Brain microvascular endothelial cell (primary cell): ENCODE measurements around the gene RAB3GAP2.

Experiments used
- DNase-seq: peaks from one replicate; pipeline ENCODE4 v3.0.0-alpha.2; 2020
- H3K27ac ChIP-seq: fragments of 250-450 bp; sonication (Bioruptor Pico); 2 replicates; pipeline ENCODE4 v1.5.1; 2020; ENCODE audit warnings: mild to moderate bottlenecking, moderate library complexity
- H3K27me3 ChIP-seq: fragments of 250-450 bp; sonication (Bioruptor Pico); replicated peaks from 2 replicates; pipeline ENCODE4 v1.5.1; 2020; ENCODE audit warnings: mild to moderate bottlenecking
- H3K36me3 ChIP-seq: fragments of 250-450 bp; sonication (Bioruptor Pico); replicated peaks from 2 replicates; pipeline ENCODE4 v1.5.1; 2020; ENCODE audit warnings: mild to moderate bottlenecking
- H3K4me3 ChIP-seq: 2 replicates; pipeline ENCODE4 v1.5.1; 2011; ENCODE audit warnings: low read depth, mild to moderate bottlenecking, control low read depth, low read length, moderate library complexity
- in situ Hi-C: cut with HindIII; loops from 2 replicates; pipeline ENCODE4 v1.10.0; 2017; ENCODE audit warnings: low sequenced_read_pairs, low pct_ligation_motif_present
- TF ChIP-seq, protein P1 (sequence below): IDR thresholded peaks from 2 replicates; pipeline ENCODE4 v1.5.1; 2011; ENCODE audit warnings: low read depth, mild to moderate bottlenecking, moderate library complexity, low read length, control low read depth, inconsistent platforms; ENCODE audit errors: missing control alignments

RAB3GAP2 gene, protein sequence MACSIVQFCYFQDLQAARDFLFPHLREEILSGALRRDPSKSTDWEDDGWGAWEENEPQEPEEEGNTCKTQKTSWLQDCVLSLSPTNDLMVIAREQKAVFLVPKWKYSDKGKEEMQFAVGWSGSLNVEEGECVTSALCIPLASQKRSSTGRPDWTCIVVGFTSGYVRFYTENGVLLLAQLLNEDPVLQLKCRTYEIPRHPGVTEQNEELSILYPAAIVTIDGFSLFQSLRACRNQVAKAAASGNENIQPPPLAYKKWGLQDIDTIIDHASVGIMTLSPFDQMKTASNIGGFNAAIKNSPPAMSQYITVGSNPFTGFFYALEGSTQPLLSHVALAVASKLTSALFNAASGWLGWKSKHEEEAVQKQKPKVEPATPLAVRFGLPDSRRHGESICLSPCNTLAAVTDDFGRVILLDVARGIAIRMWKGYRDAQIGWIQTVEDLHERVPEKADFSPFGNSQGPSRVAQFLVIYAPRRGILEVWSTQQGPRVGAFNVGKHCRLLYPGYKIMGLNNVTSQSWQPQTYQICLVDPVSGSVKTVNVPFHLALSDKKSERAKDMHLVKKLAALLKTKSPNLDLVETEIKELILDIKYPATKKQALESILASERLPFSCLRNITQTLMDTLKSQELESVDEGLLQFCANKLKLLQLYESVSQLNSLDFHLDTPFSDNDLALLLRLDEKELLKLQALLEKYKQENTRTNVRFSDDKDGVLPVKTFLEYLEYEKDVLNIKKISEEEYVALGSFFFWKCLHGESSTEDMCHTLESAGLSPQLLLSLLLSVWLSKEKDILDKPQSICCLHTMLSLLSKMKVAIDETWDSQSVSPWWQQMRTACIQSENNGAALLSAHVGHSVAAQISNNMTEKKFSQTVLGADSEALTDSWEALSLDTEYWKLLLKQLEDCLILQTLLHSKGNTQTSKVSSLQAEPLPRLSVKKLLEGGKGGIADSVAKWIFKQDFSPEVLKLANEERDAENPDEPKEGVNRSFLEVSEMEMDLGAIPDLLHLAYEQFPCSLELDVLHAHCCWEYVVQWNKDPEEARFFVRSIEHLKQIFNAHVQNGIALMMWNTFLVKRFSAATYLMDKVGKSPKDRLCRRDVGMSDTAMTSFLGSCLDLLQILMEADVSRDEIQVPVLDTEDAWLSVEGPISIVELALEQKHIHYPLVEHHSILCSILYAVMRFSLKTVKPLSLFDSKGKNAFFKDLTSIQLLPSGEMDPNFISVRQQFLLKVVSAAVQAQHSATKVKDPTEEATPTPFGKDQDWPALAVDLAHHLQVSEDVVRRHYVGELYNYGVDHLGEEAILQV (N-terminal part only)

DNA sequence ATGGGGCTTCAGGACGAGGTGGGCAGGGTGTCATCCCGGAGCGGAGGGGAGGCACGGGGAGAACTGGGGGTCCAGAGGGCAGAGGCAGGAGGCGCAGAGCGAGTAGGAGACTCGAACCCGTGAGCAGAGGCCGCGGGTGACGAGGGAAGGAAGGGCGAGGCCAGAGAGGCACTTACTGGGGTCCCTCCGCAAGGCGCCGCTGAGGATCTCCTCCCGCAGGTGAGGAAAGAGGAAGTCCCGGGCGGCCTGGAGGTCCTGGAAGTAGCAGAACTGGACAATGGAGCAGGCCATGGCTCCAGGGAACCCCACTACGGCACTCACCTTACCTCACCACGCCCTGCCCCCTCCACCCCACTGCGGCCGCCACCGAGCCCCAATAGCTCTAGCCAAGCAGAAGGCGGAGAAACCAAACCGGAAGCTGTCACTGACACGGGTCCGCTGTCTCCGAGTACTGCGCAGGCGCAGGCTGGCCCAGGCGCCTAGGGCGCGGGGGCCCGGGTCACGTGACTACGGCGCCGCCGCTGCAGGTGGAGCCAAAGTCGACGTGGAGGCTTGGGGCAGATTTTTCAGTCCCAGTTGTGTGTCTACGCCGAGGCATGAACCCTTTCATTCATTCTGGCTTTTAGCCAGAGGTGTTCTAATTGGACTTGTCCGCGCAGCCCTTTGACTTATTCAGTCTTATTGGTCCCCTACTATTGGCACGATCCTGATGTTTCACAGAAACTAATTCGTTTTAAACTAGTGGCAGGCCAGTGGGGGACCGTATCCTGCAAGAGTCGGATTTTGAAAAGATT, at the start of gene RAB3GAP2:
TSS of gene RAB3GAP2 (minus strand) at position 407 of the 794 bp plus-strand sequence. CDS start at position 291, 116 bp downstream.
- TF ChIP-seq, protein P1, sequence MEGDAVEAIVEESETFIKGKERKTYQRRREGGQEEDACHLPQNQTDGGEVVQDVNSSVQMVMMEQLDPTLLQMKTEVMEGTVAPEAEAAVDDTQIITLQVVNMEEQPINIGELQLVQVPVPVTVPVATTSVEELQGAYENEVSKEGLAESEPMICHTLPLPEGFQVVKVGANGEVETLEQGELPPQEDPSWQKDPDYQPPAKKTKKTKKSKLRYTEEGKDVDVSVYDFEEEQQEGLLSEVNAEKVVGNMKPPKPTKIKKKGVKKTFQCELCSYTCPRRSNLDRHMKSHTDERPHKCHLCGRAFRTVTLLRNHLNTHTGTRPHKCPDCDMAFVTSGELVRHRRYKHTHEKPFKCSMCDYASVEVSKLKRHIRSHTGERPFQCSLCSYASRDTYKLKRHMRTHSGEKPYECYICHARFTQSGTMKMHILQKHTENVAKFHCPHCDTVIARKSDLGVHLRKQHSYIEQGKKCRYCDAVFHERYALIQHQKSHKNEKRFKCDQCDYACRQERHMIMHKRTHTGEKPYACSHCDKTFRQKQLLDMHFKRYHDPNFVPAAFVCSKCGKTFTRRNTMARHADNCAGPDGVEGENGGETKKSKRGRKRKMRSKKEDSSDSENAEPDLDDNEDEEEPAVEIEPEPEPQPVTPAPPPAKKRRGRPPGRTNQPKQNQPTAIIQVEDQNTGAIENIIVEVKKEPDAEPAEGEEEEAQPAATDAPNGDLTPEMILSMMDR: no peak
- Histone ChIP-seq H3K27me3 (no peaks in the 10 kb centered on the region), H3K36me3 (no peaks in the 10 kb centered on the region), H3K27ac (peak within 1 kb of the TSS; percentile 91), H3K4me3 (peak within 1 kb of the TSS; percentile 97)
- in situ Hi-C loops: no loop called here
- DNase-seq: peak; percentile 92

DNA sequence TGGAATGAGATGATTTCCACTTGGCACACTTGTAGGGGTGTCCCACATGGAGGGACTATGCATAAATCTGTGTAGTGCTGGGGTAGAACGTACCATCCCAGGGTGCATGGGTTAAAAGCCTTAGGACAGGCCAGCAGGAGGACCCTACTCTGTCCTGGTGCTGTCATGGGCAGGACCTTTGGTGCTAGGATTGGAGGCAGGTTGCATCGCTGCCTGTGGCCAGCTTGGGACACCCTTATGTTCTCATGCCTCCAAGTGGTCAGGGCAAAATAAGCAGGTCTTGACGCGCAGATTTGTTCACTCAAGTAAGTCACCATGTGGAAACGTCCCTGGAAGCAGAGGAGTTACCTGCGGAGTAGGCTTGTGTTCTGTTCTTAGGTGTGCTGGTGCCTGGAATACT, 49.5 kb upstream of the RAB3GAP2 start:
- TF ChIP-seq, protein P1: no peak
- Histone ChIP-seq H3K4me3 (no peak overlapping the region), H3K27me3 (no peaks in the 10 kb centered on the region), H3K36me3 (no peaks in the 10 kb centered on the region), H3K27ac (no peak overlapping the region)
- in situ Hi-C loops: no loop called here
- DNase-seq: no peak

DNA sequence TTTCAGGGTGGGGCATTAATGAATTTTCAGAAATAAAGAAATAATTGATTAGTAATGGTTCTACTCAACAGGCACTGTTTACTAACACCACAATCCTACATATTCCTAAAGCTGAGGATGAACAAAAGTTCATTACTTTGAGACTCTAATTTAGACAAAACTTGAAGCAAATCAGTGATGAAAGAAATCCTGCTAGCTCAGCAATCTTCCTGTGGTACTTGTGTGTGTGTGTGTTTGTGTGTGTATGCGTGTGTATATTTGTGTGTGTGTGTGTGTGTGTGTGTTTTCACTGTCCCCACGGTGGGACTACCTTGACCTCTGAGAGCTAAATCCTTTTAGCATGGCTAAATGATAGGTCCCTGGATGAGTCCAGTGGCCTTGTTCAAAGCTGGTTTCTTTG, 48.5 kb upstream of the RAB3GAP2 start:
- no peak overlapping the region for H3K4me3 ChIP-seq
- H3K27ac ChIP-seq: no peak overlapping the region
- TF ChIP-seq, protein P1: no peak
- in situ Hi-C loops: no loop called here
- H3K27me3 ChIP-seq: no peaks in the 10 kb centered on the region
- no peaks in the 10 kb centered on the region for H3K36me3 ChIP-seq
- no peak for DNase-seq

DNA sequence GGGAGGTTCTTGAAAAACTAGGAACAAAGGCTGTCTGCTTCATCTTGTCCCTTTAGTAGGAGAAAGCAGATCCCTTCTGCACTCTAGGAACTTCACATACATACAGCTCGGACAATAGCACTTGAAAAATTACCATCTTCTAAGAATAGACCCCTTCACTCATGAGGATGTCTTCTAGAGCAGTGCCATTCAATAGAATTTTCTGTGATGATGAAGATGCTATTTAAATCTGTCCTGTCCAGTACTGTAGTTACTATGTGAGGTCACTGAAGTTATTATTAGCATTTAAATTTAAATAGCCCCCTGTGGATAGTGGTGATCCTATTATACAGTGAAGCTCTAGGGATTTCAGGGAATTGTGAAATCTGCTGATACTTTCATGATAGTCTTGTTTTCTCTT, 46.4 kb upstream of the RAB3GAP2 start:
- Histone ChIP-seq H3K27ac (no peak overlapping the region), H3K36me3 (no peaks in the 10 kb centered on the region), H3K27me3 (no peaks in the 10 kb centered on the region), H3K4me3 (no peak overlapping the region)
- no peak for DNase-seq
- TF ChIP-seq, protein P1: no peak
- in situ Hi-C loops: no loop called here

DNA sequence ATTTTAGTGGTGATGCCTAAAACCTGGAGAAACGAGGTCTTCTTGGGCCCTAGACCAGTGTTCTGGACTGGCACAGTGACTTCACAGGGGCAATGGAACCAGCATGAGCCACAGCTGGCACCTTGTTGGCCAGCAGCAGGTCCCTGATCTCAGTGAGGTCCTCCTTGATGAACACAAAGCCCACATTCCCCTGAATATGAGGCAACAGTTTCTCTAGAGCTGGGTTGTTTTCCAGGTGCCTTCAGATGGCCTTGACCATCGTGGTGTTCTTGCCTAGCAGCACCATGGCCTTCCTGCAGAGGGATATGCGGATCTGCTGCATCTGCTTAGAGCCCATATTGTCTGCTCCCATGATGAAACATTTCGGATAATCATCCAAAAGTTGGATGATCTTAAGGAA, 44.9 kb upstream of the RAB3GAP2 start:
- Histone ChIP-seq H3K36me3 (no peaks in the 10 kb centered on the region), H3K27ac (no peak overlapping the region), H3K27me3 (no peaks in the 10 kb centered on the region), H3K4me3 (no peak overlapping the region)
- DNase-seq: no peak
- in situ Hi-C loops: no loop called here
- TF ChIP-seq, protein P1: no peak
